Activated CD8-positive, alpha-beta T cell treated with anti-CD3 and anti-CD28 coated beads for 36 hours (primary cell): ENCODE data around the gene PHOX2A. TPM values are rescaled to one million over a fixed set of nuclear protein-coding genes. Genes with fewer than 3 reads are reported as not detected.
"Not testable (repeated sequence)": the region's sequence is repeated elsewhere in the genome, so short reads cannot be mapped to it uniquely, and the experiment has no call there.

ENCODE experiments used
- ATAC-seq: fragments of 200-7000 bp; cut with Tn5 transposase; one replicate; pipeline ENCODE4 v1.10.0; 2021; ENCODE audit warnings: mild to moderate bottlenecking, moderate library complexity
- CTCF ChIA-PET: fragments of 350-600 bp; sonication (Branson Sonifier 250); formaldehyde crosslinking; loops from one replicate; lab custom pipeline; 2021; ENCODE audit warnings: antibody characterized with exemption; lab: Charles Lee
- POLR2A ChIA-PET: fragments of 350-600 bp; sonication (Branson Sonifier 250); formaldehyde crosslinking; loops from one replicate; lab custom pipeline; 2021; ENCODE audit warnings: antibody characterized with exemption; lab: Charles Lee
- DNase-seq: peaks from one replicate; pipeline ENCODE4 v3.0.0-alpha.2; 2020
- H3K27ac Mint-ChIP-seq: one replicate; pipeline ENCODE4 v1.8.0; 2021; ENCODE audit warnings: mild to moderate bottlenecking, mixed read lengths
- H3K27me3 Mint-ChIP-seq: one replicate; pipeline ENCODE4 v1.8.0; 2021; ENCODE audit warnings: mixed read lengths
- H3K36me3 Mint-ChIP-seq: one replicate; pipeline ENCODE4 v1.8.0; 2021; ENCODE audit warnings: low read depth, mixed read lengths
- H3K4me1 Mint-ChIP-seq: one replicate; pipeline ENCODE4 v1.8.0; 2021; ENCODE audit warnings: low read depth, mixed read lengths
- H3K4me3 Mint-ChIP-seq: one replicate; pipeline ENCODE4 v1.8.0; 2021; ENCODE audit warnings: mild to moderate bottlenecking, moderate library complexity, mixed read lengths
- H3K9me3 Mint-ChIP-seq: one replicate; pipeline ENCODE4 v1.8.0; 2021; ENCODE audit warnings: mixed read lengths
- CTCF ChIP-seq: fragments of 200-600 bp; IDR thresholded peaks from one replicate; pipeline ENCODE4 v1.8.0; 2022; ENCODE audit warnings: antibody characterized with exemption, mild to moderate bottlenecking
- intact Hi-C: fragments of 100-400 bp; cut with micrococcal nuclease; formaldehyde crosslinking; loops from one replicate; pipeline ENCODE4 v1.10.0; 2022
- total RNA-seq, 2 experiments: library from RNA; stranded (reverse); gene quantifications; one replicate each; pipeline ENCODE4 v1.2.3, GENCODE V29; 2021

Gene PHOX2A
- total RNA-seq: not detected

GRCh38 chr11:72244060-72244360 is at the start of gene PHOX2A:
Gene PHOX2A (minus strand): TSS chr11:72244176. CDS start chr11:72244004, 172 bp downstream.
- DNase-seq: no peak
- TF ChIP-seq CTCF: no peak
- Mint-ChIP-seq H3K4me3 (no peak within 1 kb of the TSS), H3K27ac (no peak within 1 kb of the TSS), H3K9me3 (no peaks in the 10 kb centered on the region), H3K27me3 (peaks cover 46% of the 10 kb centered on the region), H3K36me3 (peaks cover 2% of the 10 kb centered on the region), H3K4me1 (peaks cover 20% of the 10 kb centered on the region)
- no peak for ATAC-seq
- ChIA-PET CTCF (interaction anchor here (1.2 to 2.1 kb wide), 2 partner anchors 8 to 187 kb away, joined by 3 to 7 read pairs; no protein-coding TSS in a partner anchor), POLR2A (no interaction called here)
- intact Hi-C loops: no loop called here

GRCh38 chr11:72293391-72293790 is 49.4 kb upstream of the PHOX2A start:
- ChIA-PET CTCF (interaction anchor here (1.0 to 1.3 kb wide), 5 partner anchors 17 to 150 kb away, joined by 3 to 4 read pairs (median 4); partner anchors contain the start of gene CLPB), POLR2A (interaction anchor here (0.7 to 1.5 kb wide), 2 partner anchors 15 to 187 kb away, joined by 3 read pairs; no protein-coding TSS in a partner anchor)
- no peak overlapping the region for H3K4me3 Mint-ChIP-seq
- intact Hi-C loops: no loop called here
- no peak overlapping the region for H3K27ac Mint-ChIP-seq
- H3K4me1 Mint-ChIP-seq: no peaks in the 10 kb centered on the region
- ATAC-seq (no peak), DNase-seq (no peak)
- H3K36me3 Mint-ChIP-seq: peaks cover 1% of the 10 kb centered on the region
- no peaks in the 10 kb centered on the region for H3K27me3 Mint-ChIP-seq
- no peaks in the 10 kb centered on the region for H3K9me3 Mint-ChIP-seq
- TF ChIP-seq CTCF: no peak

GRCh38 chr11:72292106-72292785 is 48.3 kb upstream of the PHOX2A start:
- ATAC-seq (no peak), DNase-seq (no peak)
- ChIA-PET POLR2A (interaction anchor here (1.5 kb wide), 1 partner anchor 17 kb away, joined by 3 read pairs; no protein-coding TSS in a partner anchor), CTCF (interaction anchor here (1.0 to 2.1 kb wide), 3 partner anchors 18 to 139 kb away, joined by 3 to 12 read pairs (median 4); no protein-coding TSS in a partner anchor)
- H3K27me3 Mint-ChIP-seq: no peaks in the 10 kb centered on the region
- H3K4me1 Mint-ChIP-seq: no peaks in the 10 kb centered on the region
- H3K27ac Mint-ChIP-seq: no peak overlapping the region
- H3K4me3 Mint-ChIP-seq: no peak overlapping the region
- intact Hi-C loops: no loop called here
- TF ChIP-seq CTCF: no peak
- peaks cover 1% of the 10 kb centered on the region for H3K36me3 Mint-ChIP-seq
- no peaks in the 10 kb centered on the region for H3K9me3 Mint-ChIP-seq

GRCh38 chr11:72290741-72291140 is 46.8 kb upstream of the PHOX2A start:
- H3K4me3 Mint-ChIP-seq, H3K4me1 Mint-ChIP-seq, H3K27me3 Mint-ChIP-seq, intact Hi-C loops, POLR2A ChIA-PET, DNase-seq, H3K27ac Mint-ChIP-seq, H3K9me3 Mint-ChIP-seq, H3K36me3 Mint-ChIP-seq: not testable (repeated sequence)
- CTCF ChIA-PET: interaction anchor here (0.9 to 2.1 kb wide), 3 partner anchors 10 to 143 kb away, joined by 4 to 12 read pairs (median 5); partner anchors contain the start of gene CLPB
- peak; percentile 58 for ATAC-seq
- TF ChIP-seq CTCF: peak; percentile 51

GRCh38 chr11:72287293-72287692 is 43.3 kb upstream of the PHOX2A start:
- DNase-seq (no peak), ATAC-seq (no peak)
- no peak for TF ChIP-seq CTCF
- ChIA-PET POLR2A (no interaction called here), CTCF (interaction anchor here (1.1 to 2.5 kb wide), 2 partner anchors 143 to 160 kb away, joined by 4 to 17 read pairs; no protein-coding TSS in a partner anchor)
- Mint-ChIP-seq H3K27me3 (peaks cover 12% of the 10 kb centered on the region), H3K27ac (no peak overlapping the region), H3K36me3 (peaks cover 1% of the 10 kb centered on the region), H3K9me3 (no peaks in the 10 kb centered on the region), H3K4me1 (no peaks in the 10 kb centered on the region), H3K4me3 (no peak overlapping the region)
- intact Hi-C loops: no loop called here
